ENCODE measurements around the gene PSMB7. TPM values are rescaled to one million over a fixed set of nuclear protein-coding genes. Genes with fewer than 3 reads are reported as not detected.

PSMB7 gene
- total and polyA plus RNA-seq, 2 of the 8 experiments (the other 6 are each of a cell fraction or from before 2014, with no cell fraction given) = 222 to 357 TPM

GRCh38 chr9:124364141-124364540, 51.1 kb downstream of the PSMB7 start:
- Histone ChIP-seq H3K56ac (replicated peaks; ENCODE audit: insufficient read length, low read depth, low read length) (no peak overlapping the region), H3K4me2 (ENCODE audit: insufficient read depth in 1 of 2, low read depth in 2 of 2, low read length in 2 of 2) (no peak overlapping the region), H3K9ac (replicated peaks in 1 of 4; ENCODE audit: extremely low read depth in 1 of 4, low read depth in 3 of 4, low read length in 3 of 4) (no peak overlapping the region), H3K14ac (ENCODE audit: insufficient read length) (no peak overlapping the region), H4K5ac (ENCODE audit: insufficient read length, low read depth, low read length) (no peak overlapping the region), H3K23ac (ENCODE audit: insufficient read length) (no peak overlapping the region), H3K79me2 (ENCODE audit: control insufficient read depth in 1 of 2, insufficient read depth in 2 of 2, low read length in 2 of 2) (peaks cover 3 to 77% of the 10 kb centered on the region in 2 experiments; a peak in 3 of 4 replicates), H2BK15ac (ENCODE audit: low read length) (no peak overlapping the region), H4K91ac (replicated peaks; ENCODE audit: insufficient read length, low read length) (no peak overlapping the region), H4K20me1 (replicated peaks in 1 of 2; ENCODE audit: control insufficient read depth in 1 of 2, insufficient read depth in 2 of 2, low read length in 2 of 2) (peaks cover 5 to 27% of the 10 kb centered on the region in 2 experiments), H3K23me2 (ENCODE audit: low read depth, low read length) (no peaks in the 10 kb centered on the region), H3K9me3 (ENCODE audit: insufficient read depth in 2 of 2, low read depth in 1 of 2, low read length in 1 of 2) (no peaks in the 10 kb centered on the region), H2AFZ (ENCODE audit: low read length) (no peak overlapping the region), H4K8ac (ENCODE audit: extremely low read depth, insufficient read depth, low read length) (no peak overlapping the region), H3K27ac (ENCODE audit: low read depth, low read length) (no peak overlapping the region), H3K27me3 (replicated peaks in 1 of 4; ENCODE audit: control insufficient read depth in 3 of 4, extremely low read depth in 1 of 4, insufficient read depth in 3 of 4, low read length in 3 of 4) (no peaks in the 10 kb centered on the region), H2BK12ac (ENCODE audit: low read depth, low read length) (no peak overlapping the region), H3K36me3 (ENCODE audit: control insufficient read depth in 2 of 4, insufficient read depth in 4 of 4, low read length in 3 of 4) (no peaks in the 10 kb centered on the region), H2AK5ac (ENCODE audit: low read depth, low read length) (no peak overlapping the region), H3K18ac (ENCODE audit: extremely low read depth, low read length) (no peak overlapping the region), H2BK5ac (ENCODE audit: low read depth, low read length) (no peak overlapping the region), H2BK20ac (ENCODE audit: low read length) (no peak overlapping the region), H2BK120ac (replicated peaks; ENCODE audit: low read depth, low read length) (no peak overlapping the region), H3K79me1 (ENCODE audit: low read depth, low read length) (peaks cover 22% of the 10 kb centered on the region), H3K4me1 (replicated peaks in 1 of 4; ENCODE audit: control insufficient read depth in 3 of 4, insufficient read depth in 4 of 4, low read length in 3 of 4) (no peaks in the 10 kb centered on the region), H3K4me3 (ENCODE audit: extremely low read depth in 1 of 4, insufficient read depth in 2 of 4, low read depth in 3 of 4, low read length in 4 of 4) (no peak overlapping the region), H3K4ac (replicated peaks; ENCODE audit: insufficient read length, low read depth, low read length) (no peak overlapping the region)
- DNase-seq (ENCODE audit: low read depth in 1 of 2, low spot score in 2 of 2) (no peak), FAIRE-seq (no peak)
- ChIA-PET CTCF (ENCODE audit: partially characterized antibody) (interaction anchor here (1.9 to 2.6 kb wide), 3 partner anchors 8 to 28 kb away, joined by 4 to 12 read pairs (median 6); no protein-coding TSS in a partner anchor), POLR2A (ENCODE audit: partially characterized antibody) (no interaction called here)
- TF ChIP-seq JUN (IDR thresholded peaks at IDR 0.05; ENCODE audit: low read depth, low read length) (no peak), RNF2 (IDR thresholded peaks at IDR 0.05; ENCODE audit: borderline replicate concordance, low read depth, low read length, missing control alignments, poor library complexity, severe bottlenecking) (no peak), SIN3A (conservative IDR thresholded peaks at IDR 0.05 in 1 of 2, IDR thresholded peaks at IDR 0.05 in 1 of 2; ENCODE audit: low read depth in 1 of 2, low read length in 2 of 2) (no peak), FOSL1 (IDR thresholded peaks at IDR 0.05; ENCODE audit: insufficient read depth, low read depth, low read length) (no peak), BCL11A (IDR thresholded peaks at IDR 0.05; ENCODE audit: low read depth in 2 of 2, low read length in 2 of 2) (no peak), CEBPB (IDR thresholded peaks at IDR 0.05; ENCODE audit: low read depth, low read length) (no peak), SP2 (IDR thresholded peaks at IDR 0.05; ENCODE audit: low read length) (no peak), TCF12 (IDR thresholded peaks at IDR 0.05; ENCODE audit: low read depth, low read length) (no peak), CHD2 (IDR thresholded peaks at IDR 0.05; ENCODE audit: low read length) (no peak), MAFK (IDR thresholded peaks at IDR 0.05; ENCODE audit: low read depth, low read length) (no peak), EP300 (IDR thresholded peaks at IDR 0.05; ENCODE audit: borderline replicate concordance in 1 of 2, low read depth in 2 of 2, low read length in 2 of 2) (no peak), POU5F1 (IDR thresholded peaks at IDR 0.05; ENCODE audit: low read depth, low read length) (no peak), POLR2AphosphoS5 (IDR thresholded peaks at IDR 0.05; ENCODE audit: low read depth, low read length) (no peak)
- 88% methylated on average over 4 of the region's 4 CpGs; no CpG with 5 or more reads in 1 of the 2 experiments for WGBS, 2 experiments (ENCODE audit: extremely low coverage in 1 of 2, insufficient coverage in 1 of 2, insufficient read length in 1 of 2, insufficient replicate concordance in 2 of 2, low coverage in 1 of 2, low lambda C conversion rate in 2 of 2, missing lambda C conversion rate in 1 of 2)

Measured in H1 (cell line).